MM.1S (cell line): ENCODE measurements around the gene NCEH1.

Experiments used
- EZH2 ChIP-seq: fragments of 300-600 bp; sonication (generic); optimal IDR thresholded peaks from 2 replicates; pipeline ENCODE3; 2017; ENCODE audit warnings: low read depth, mild to moderate bottlenecking, antibody characterized with exemption, low read length, mixed read lengths
- EZH2phosphoT487 ChIP-seq: fragments of 300-600 bp; sonication (generic); IDR thresholded peaks from 2 replicates; pipeline ENCODE4 v1.6.1; 2018; ENCODE audit warnings: antibody characterized with exemption, low read length
- TF ChIP-seq, protein P1 (sequence below): fragments of 300-600 bp; sonication (generic); IDR thresholded peaks from 2 replicates; pipeline ENCODE4 v1.5.1; 2016; ENCODE audit warnings: antibody characterized with exemption, low read length, mixed read lengths

DNA sequence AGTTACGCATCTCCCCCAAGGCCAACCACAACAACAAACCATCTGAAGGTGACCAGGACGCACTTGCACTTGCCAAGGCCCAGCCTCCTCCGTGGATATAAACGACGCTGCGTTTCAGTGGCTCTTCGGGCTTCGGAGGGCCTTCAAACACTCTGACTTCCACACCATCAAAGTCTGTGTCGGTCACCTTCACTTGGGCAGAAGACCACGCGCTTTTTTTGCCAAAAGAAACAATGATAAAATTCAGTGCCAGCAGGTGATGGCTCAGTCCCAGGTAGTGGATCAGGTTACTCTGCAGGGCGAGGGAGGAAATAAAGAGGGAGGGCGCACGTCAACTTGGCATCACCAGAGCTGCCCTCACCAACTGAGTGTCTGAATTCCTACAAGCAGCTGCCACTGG, 63.0 kb downstream of the NCEH1 start:
- TF ChIP-seq, protein P1, sequence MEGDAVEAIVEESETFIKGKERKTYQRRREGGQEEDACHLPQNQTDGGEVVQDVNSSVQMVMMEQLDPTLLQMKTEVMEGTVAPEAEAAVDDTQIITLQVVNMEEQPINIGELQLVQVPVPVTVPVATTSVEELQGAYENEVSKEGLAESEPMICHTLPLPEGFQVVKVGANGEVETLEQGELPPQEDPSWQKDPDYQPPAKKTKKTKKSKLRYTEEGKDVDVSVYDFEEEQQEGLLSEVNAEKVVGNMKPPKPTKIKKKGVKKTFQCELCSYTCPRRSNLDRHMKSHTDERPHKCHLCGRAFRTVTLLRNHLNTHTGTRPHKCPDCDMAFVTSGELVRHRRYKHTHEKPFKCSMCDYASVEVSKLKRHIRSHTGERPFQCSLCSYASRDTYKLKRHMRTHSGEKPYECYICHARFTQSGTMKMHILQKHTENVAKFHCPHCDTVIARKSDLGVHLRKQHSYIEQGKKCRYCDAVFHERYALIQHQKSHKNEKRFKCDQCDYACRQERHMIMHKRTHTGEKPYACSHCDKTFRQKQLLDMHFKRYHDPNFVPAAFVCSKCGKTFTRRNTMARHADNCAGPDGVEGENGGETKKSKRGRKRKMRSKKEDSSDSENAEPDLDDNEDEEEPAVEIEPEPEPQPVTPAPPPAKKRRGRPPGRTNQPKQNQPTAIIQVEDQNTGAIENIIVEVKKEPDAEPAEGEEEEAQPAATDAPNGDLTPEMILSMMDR: no peak
- TF ChIP-seq EZH2: no peak
- TF ChIP-seq EZH2phosphoT487: no peak
